SKM-1 treated with dmso at 0.1 percent for 144 hours (cell line): ENCODE measurements around the gene SP140.
"Not testable (repeated sequence)": the region's sequence is repeated elsewhere in the genome, so short reads cannot be mapped to it uniquely, and the experiment has no call there.

Experiments
- DNase-seq: peaks from one replicate; lab custom pipeline; 2025; ENCODE audit not compliant: unreplicated experiment; lab: John Stamatoyannopoulos, UW

Gene SP140

DNA sequence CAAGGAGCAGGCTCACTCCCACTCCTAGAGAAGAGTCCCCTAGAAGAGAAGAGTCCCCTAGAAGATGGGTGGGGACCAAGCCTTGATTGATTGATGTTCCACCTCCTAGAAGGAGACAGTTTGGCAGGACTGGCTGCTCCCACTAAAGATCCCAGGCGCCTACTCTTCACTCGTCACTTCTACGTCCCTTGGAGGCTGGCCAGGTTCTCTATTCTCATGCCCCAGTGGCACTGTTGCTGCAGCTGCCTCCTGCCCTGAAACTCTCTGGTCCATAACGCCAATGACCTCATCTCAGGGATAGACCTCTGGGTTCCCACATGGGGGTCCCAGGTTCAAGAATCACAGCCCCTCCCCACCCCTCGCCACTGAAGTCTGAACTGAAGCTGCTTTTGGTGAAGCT lies 99.0 kb downstream of the SP140 start:
- DNase-seq = no peak

DNA sequence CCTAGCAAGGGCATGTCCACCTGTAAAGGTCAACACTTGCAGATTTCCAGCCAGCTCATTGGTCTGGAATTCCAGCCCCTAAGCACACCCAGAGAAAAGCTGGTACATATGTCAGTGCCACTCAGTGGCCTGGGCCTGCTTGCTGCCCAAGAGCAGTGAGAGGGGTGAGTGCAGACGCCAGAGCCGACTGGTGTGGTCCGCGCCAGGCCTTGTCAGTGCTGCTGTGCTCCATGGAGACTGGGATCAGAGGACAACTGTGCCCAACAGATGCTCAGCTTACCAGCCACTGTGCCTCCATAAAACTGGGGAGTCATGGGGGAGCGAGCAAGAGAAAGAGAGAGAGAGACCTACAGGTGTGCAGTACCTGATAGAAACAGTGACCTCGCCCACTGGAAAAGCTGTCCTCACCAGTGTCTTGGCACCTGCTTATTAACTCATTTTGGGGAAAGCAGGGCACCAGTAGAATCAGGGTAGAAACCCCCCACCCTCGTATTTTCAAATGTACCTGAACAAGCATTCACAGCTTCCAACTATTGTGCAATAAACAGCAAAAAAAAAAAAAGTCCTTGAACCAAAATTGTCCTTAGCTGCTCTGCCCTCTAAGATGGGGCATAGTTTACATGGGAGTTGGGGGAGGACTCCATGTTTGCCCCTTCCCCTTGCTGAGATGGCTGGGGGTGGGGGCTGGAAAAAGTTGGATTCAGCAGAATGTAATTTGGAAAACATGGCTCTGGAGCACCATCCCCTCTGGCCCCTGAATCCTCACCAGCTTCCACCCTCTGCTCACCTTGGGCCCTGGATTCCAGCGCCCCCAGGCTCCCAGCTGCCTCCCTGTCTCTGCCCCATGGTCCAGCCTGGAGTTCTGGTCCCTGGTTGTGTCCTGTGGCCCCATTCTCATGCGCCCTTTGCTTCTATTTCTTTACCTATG lies 100.0 kb downstream of the SP140 start:
- DNase-seq = no peak

DNA sequence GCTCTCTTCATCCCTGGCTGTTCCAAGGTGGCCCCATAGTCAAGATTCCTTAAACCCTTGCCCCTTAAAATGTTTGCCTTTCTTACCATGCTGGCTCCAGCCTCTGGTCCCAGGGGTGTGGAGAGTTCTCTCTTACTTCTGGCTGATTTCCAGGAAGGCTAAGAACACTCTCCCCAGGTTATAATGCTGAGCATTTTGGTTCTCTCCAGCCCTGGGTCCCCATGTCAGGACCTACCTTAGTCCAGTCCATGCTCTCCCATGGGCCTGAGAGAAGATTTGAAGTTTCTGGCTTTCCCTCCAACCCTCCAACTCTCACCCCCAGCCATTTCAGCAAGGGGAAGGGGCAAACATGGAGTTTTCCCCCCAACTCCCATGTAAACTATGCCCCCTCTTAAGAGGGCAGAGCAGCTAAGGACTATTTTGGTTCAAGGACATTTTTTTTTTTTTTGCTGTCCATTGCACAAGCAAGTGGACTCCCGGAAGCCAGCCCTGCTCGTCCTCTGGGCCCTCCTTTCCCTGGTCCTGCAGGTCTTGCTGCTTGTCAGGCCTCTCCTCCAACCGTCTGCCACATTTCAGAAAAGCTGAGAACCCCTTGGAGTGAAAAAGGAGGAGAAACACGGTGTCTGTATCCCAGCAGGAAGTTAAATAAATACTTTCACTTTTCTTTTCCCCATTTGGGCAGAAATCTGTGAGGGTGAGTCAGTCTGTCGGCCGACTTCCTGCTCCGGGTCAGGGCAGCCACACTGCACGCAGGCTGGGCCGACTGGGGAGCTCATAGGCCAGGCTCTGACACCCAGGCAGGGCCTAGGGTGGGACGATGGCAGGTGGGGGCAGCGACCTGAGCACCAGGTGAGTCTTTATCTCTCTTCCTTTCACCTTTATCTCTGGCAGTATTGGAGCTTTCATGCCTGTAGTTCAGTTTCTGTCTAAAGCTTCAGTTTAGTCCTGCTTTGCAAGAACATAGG lies 101.2 kb downstream of the SP140 start, which contains the start of gene SP140L:
TSS of gene SP140L (plus strand) at position 741 of the 965 bp plus-strand sequence. CDS start at position 818, 77 bp downstream.
- DNase-seq = peak; percentile 61

DNA sequence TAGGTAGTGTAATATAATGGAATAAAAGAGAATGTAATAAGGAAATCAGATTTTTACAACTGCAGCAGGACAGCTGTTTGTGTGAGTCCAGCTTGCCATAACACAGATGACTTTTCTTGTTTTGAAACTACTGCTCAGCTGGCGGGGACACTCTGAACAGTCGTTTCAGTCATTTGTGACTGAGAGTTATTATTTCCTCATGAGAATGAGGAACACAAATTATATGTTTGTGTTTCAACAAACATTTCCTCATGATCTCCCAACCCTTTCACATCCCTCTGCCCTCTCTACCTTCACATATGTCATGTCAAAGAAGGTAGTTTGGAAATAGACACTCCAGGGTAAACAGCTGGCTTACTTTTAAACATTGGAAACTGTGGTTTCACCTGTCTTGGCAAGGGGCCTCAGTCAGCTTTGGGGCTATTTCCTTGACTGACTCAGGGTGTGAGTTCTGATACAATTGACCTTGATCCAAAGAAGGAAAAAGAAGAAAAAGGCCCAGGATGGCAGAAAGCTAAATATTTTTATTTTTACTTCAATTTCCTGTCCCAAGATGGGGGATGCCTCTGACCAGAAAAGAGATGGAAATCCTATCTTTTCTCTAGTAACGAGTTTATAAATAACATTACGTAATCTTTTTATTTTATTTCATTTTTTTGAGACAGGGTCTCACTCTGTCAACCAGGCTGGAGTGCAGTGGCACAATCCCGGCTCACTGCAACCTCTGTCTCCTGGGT lies 102.0 kb downstream of the SP140 start:
- DNase-seq = peak; percentile 12

DNA sequence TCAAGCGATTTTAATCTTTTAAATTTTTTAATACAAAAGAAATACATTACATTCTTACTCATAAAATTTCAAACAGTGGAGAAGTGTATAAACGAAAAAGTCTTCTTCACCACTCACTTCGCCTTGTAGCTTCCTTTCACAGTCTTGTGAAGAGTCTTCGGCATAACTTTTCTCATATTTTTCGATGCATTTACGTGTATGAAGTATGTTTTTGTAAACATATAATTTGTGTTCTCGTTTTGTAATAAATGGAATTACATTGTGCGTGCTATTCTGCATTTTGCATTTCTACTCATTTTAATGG lies 102.6 kb downstream of the SP140 start:
- no peak for DNase-seq

DNA sequence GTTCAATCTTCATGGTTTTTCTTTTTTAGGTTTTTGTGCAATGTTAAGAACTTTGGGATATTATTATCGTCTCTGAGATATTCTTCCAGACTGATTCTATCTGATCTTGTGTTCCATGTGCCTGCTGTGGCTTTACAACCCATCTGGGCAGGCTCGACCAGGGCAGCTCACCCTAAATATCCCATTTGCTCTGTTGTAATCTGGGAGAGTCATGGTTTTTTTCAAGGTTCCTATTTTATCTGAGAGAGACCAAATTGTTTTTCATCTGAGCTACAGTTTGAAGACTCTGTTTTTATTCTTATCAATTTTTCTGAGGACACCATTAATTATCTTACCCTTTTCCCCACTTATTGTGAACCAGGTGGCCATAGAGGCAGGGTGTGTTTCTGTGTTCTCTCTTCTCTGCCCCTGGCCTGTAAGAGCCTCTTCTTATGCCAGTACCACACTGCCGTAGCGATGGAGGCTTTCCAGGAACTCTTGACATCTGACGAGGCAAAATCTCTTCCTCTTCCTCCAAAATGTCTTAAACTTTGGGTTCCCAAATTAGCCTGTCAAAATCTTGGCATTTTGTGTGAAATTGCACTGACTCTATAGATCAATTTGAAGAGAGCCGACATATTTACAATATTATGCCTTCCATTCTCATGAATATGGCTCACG lies 104.5 kb downstream of the SP140 start:
- DNase-seq = no peak

DNA sequence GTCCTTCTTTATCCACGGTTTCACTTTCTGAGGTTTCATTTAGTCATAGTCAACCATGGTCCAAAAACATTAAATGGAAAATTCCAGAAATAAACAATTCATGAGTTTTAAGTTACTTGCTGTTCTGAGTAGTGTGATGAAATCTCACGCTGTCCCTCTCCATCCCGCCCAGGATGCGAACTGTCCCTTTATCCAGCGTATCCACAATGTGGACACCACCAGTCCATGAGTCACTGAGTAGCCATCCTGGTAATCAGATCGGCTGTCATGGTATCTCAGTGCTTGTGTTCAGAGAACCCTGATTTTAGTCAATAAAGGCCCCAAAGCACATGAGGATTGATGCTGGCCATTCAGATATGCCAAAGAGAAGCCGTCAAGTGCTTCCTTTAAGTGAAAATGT lies 105.2 kb downstream of the SP140 start:
- no peak for DNase-seq

DNA sequence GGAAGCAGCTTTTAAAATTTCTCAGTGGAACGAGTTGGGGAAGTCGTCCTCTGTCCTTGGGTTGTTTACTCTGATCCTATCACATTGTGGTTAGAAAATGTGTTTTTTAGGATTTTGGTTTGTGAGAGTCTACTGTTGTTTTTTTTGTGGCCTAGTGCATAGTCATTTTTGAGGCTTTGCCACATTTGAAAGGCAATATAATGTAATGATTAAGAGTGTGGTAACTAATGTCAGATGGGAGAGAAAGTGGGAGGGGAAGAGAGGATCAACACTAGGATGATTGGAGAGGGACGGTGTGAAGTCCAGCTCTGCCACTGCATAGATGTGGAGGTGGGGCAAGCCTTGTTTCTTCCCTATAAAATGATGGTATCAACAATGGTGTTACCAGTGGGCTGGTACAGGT lies 109.9 kb downstream of the SP140 start:
- no peak for DNase-seq

DNA sequence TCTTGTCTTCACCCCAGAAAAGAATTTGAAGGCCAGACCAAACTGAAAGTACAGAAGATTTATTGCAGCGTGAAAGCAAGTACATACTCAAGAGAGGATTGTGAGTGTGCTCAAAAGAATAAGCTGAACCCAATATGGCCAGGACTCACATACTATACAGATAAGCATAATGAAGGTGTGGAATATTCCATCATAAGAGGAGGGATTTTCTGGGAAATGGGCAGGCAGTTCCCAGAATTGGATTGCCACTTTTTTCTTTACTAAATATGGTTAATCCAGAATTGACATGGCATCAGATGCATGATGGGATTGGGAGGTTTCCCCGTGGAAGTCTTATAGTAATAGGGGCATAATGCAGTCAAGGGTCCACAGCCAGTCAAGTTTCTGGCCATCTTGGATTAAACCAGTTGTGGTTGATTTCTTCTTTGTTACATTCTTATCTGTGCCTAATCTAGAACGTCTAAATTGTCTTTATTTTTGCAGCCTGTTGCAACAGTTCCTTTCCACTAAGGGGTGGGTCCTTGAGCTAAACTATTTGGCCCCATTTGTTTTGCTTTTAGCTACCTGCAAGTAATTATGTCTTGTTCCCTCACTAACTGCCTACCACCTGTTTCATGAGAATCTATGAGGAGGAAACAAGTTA lies 110.4 kb downstream of the SP140 start:
- DNase-seq = no peak

DNA sequence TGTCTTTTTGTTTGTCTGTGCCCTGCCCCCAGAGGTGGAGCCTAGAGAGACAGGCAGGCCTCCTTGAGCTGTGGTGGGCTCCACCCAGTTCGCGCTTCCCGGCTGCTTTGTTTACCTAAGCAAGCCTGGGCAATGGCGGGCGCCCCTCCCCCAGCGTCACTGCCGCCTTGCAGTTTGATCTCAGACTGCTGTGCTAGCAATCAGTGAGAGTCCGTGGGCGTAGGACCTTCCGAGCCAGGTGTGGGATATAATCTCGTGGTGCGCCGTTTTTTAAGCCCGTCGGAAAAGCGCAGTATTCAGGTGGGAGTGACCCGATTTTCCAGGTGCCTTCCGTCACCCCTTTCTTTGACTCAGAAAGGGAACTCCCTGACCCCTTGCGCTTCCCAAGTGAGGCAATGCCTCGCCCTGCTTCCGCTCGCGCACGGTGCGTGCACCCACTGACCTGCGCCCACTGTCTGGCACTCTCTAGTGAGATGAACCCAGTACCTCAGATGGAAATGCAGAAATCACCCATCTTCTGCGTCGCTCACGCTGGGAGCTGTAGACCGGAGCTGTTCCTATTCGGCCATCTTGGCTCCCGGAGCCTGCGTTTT lies 116.5 kb downstream of the SP140 start:
- not testable (repeated sequence) for DNase-seq

DNA sequence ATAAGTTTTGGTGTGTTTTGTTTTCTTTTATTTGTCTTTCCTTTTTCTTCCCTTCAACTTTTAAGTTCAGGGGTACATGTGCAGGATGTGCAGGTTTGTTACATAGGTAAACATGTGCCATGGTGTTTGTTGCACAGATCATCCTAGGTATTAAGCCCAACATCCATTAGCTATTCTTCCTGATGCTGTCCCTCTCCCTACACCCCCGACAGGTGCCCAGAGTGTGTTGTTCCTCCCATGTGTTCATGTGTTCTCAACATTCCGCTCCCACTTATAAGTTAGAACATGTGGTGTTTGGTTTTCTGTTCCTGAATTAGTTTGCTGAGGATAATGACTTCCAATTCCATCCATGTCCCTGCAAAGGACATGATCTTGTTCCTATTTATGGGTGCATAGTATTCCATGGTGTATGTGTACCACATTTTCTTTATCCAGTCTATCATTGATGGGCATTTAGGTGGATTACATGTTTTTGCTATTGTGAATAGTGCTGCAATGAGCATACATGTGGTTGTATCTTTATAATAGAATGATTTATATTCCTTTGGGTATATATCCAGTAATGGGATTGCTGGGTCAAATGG lies 117.6 kb downstream of the SP140 start:
- DNase-seq = not testable (repeated sequence)

DNA sequence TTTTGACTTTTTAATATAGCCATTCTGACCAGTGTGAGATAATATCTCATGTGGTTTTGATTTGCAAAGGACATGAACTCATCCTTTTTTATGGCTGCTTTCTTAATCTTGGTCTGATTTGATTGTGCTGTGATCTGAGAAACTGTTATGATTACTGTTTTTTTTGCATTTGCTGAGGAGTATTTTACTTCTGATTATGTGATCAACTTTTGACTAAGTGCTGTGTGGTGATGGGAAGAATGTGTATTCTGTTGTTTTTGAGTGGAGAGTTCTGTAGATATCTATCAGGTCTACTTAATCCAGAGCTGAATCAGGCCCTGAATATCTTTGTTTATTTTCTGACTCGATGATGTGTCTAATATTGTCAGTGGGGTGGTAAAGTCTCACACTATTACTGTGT lies 118.2 kb downstream of the SP140 start:
- no peak for DNase-seq

DNA sequence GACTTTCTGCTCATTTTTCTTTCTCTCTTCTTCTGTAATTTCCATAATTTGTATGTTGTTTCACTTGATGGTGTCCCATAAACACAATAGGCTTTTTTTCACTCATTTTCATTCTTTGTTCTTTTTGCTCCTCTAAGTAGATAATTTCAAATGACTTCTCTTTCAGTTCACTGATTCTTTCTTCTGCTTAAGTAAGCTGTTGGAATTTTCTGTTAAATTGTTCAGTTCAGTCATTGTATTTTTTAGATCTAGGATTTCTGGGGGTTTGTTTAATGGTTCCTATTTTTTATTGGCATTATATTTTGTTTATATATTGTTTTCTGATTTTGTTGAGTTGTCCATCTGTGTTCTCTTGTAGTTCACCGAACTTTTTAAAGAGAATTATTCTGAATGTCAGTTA lies 120.9 kb downstream of the SP140 start:
- DNase-seq = no peak

DNA sequence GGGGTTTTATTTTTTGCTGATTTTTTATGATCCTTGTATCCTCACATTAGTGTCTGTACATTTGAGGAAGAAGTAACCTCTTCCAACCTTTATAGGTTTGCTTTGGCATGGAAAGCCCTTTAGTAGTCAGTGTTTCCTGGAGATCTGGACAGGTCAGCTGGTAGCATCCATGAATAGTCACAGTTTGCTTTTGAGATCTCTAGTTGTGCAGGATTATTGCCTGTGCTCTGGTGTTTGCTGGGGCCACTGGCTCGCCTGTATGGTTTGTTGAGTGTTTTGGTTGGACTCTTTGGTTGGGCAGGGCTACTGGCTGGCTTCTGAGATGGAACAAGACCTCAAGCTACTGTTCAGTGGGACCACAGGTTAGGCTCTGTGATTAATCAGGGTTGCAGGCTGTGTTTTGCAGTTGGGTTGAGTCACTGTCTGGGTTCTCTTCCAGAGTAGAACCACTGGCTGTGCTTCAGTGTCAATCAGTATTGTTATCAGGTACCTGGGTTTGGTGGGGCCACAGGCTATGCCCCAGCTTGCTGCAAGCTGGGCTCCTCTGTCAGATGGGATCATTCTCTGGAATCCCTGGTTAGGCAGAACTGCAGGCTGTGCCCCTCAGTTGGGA lies 121.5 kb downstream of the SP140 start:
- DNase-seq = no peak

DNA sequence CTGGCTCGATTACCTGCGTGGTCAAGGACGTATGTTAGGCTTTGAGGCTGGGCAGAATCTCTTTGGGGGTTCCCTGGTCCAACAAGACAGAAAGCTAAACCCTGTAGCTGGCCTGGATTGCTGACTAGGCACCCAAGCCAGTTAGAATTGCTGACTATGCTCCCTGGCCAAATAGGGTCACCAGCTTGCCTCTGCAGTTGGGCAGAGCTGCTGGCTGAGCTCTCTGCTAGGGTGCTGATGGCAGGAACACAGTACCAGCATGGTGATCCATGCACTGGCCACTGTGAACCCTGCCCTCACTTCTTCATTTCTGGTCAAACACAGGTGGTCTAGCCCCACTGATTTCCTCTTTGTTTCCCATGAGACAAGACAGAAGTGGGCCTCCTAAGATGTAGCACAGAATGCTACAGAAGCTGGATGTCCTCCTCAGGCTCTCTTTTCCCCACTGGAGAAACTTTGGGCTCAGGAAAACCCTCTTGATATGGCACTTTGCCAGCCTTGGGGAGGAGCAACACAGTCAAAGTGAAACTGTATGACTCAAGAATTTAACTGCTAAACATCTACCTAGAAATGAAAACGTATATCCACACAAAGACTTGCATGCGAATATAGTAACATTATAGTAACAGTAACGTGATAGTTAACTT lies 122.2 kb downstream of the SP140 start:
- DNase-seq = no peak

DNA sequence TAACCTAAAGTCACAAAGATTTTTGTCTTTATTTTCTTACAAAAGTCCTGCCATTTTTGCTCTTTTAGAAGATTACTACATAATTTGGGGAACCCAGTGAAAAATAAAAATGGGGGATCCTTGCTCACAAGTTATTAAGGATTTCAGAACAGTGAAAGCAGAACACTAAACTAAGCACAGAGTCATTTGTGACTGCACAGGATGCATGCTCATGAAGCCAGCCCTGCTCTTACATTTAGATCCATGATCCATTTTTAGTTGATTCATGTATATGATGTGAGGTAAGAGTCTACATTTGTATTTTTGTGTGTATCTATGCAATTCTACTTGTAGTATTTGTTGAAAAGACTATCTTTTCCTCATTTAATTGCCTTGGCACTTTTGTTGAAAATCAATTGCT lies 123.3 kb downstream of the SP140 start:
- DNase-seq = no peak

DNA sequence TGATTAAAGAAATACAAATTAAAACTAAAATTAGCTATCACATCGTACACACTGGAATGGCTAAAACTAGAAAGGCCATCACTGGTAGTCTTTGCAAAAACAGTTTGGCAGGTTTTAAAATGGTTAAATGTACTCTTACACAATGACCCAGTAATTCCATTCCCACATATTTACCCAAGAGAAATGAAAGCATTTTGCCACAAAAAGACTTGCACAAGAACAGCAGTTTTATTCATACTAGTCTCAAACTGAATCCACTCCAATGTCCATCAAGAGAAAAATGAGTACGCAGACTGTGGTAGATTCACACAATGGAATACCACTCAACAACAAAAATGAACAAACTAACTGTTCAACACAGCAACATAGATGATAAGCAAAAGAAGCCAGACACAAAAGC lies 130.5 kb downstream of the SP140 start:
- no peak for DNase-seq

DNA sequence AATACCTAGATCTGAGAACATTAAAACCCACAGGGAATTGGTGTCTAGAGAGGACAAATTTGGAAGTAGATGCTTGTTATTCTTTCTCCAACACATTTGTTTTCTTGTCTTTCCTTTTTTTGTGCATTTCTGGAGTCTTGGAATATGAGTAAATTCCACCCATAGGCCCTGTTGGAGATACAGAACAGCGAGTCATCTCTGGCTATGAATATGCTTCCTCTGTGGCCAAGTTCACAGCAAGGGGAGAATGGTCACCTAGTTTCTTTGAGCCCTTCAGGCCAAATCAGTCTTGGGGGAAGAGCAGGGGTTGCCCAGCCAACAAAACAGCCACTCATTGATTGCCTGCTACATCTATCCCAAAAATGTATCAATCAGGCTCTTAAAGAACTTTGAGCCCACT lies 132.8 kb downstream of the SP140 start:
- no peak for DNase-seq

DNA sequence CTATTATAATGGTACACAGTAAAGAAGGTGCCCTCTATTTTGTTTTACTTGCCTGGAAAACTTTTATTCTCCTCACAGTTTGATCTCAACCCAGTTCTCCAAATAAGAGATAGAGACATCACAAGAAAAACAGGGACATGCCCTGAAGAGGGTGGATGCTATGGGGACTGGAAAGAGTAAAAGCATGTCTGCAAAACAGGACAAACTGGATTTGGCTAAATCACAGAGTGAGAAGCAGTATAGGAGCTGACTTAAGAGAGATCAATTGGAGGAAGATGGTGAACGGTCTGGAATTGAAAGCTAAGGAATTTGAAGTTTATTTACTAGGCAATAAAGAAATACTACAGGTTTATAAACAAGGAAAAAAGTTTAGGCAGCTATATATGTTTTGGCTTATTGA lies 134.5 kb downstream of the SP140 start:
- no peak for DNase-seq
